NT2/D1 (cell line): ENCODE results near the gene NFE2L1.

Source experiments
- SUZ12 ChIP-seq: IDR thresholded peaks from 2 replicates; pipeline ENCODE4 v1.6.1; 2011; ENCODE audit not compliant: insufficient read length, insufficient read depth; ENCODE audit errors: extremely low read depth
- YY1 ChIP-seq: IDR thresholded peaks from 2 replicates; pipeline ENCODE4 v1.6.1; 2011; ENCODE audit not compliant: insufficient read length, insufficient read depth
- ZNF274 ChIP-seq: IDR thresholded peaks from 2 replicates; pipeline ENCODE4 v1.6.1; 2011; ENCODE audit warnings: mild to moderate bottlenecking, low read depth, low read length

GRCh38 chr17:48022901-48023300 is 25.3 kb upstream of the NFE2L1 start:
- TF ChIP-seq SUZ12: no peak
- no peak for TF ChIP-seq ZNF274
- TF ChIP-seq YY1: no peak
